ENCODE results near the gene ATF4.

- TF ChIP-seq POLR2AphosphoS5 (IDR thresholded peaks at IDR 0.05), result no peak
- TF ChIP-seq CTCF (IDR thresholded peaks at IDR 0.05), result no peak
- TF ChIP-seq POLR2A (IDR thresholded peaks at IDR 0.05), result no peak
- TF ChIP-seq EP300 (IDR thresholded peaks at IDR 0.05), result no peak
Measured at GRCh38 chr22:39482768-39483167, 37.6 kb upstream of the ATF4 start.

All from suprapubic skin (tissue), 4 donors.